ENCODE measurements around the gene WNT9A.

WNT9A gene

DNA sequence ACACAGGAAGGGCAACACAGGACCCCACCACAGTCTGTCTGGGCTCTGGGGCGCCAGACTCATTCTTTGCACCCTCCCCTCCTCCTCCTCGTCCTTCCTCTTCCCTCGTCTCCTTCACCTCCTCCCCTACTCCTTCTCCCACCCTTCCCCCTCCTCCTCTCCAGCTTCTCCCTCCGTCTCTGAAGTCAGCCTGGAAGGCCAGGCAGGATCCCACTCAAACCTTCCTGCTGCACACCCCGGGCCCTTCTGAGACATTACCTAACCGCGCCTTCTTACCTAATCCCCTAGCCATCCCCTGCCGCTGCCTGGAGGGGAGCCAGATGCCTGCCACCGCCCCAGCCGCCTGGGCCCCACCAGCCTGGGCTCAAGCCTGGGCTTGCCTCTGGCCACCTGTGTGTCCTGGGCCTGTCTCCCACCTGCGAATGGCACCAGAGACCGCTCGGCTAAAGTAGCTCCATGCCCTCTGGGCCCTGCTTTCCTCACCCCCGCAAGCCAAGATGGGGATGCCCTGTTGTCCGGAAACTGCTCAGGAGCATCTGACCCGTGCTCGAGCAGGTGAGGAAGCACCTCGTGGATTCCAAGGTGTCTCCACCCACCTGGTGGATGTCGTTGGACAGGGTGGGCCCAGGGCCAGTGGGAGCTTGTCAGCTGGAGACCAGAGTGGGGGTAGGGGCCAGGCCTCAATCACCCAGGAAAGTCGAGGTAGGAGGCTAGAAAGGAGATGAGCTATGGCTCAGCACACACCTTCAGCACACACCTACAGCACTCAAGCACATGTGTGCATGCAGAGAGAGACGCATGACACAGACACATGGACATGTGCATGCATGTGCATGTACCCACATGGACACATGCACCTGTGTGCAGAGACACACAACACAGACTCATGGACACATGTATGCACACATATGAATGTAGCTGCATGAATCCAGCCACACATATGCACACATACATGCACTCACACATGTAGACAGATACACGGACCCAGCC, 31.9 kb downstream of the WNT9A start:
- TF ChIP-seq CTCF (IDR thresholded peaks at IDR 0.05) = no peak

DNA sequence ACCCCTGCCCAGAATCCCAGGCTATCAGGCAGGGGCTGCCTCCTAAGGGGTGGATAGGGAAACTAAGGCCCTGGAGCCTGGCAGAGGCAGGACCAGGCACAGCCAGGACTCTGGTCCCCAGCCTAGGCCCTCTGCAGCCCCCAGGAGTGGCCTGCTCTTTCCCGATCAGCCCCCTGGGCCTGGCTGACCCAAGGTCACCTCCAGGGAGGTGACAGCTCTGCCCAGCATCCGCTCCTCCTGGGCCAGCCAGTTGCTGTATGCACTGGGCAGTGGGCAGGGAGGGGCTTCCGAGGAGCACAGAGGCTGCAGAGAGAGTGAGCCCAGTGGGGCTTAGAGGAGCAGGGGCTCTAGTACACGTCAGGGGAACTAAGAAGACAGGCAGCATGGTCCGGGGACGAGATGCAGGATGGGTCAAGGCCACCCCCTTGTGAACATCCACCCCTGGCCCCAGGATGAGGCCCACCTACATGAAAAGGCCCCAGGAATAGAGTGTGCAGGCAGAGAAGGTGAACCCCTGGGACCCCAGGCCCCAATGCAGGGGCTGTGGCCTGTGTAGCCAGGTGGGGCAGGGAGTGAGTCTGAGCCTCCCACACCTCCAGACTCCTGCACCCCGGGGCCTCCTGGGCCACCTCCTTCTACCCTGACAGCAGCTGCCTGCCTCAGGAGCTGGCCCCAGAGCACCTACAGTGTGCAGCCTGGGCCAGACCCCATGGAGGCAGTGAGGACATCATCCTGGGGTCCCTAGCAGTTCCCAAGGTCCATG, 32.8 kb downstream of the WNT9A start:
- no peak for TF ChIP-seq CTCF (IDR thresholded peaks at IDR 0.05)

GRCh38 chr1:227913764-227914721, 33.7 kb downstream of the WNT9A start:
- no peak for TF ChIP-seq CTCF (IDR thresholded peaks at IDR 0.05)

GRCh38 chr1:227913396-227913763, 34.4 kb downstream of the WNT9A start:
- no peak for TF ChIP-seq CTCF (IDR thresholded peaks at IDR 0.05)

DNA sequence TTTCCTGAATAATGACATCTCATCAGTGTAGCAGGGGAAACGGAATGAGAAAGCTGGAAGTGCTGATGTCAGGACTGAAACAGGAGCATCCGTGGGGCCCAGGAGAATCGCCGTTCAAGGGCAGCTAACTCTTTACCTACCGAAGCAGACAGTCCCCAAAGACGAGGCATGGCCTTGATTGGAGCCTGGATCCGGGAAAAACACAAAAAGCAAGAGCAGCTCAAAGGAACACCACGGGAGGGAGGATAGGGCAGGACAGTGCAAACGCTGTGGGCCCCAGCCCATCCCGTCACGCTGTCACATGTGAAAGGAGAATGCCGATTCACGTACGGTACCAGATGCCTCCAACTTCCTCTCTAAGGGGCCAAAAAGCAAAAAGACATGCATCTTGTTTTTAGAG, 34.9 kb downstream of the WNT9A start:
- TF ChIP-seq CTCF (IDR thresholded peaks at IDR 0.05) = no peak

DNA sequence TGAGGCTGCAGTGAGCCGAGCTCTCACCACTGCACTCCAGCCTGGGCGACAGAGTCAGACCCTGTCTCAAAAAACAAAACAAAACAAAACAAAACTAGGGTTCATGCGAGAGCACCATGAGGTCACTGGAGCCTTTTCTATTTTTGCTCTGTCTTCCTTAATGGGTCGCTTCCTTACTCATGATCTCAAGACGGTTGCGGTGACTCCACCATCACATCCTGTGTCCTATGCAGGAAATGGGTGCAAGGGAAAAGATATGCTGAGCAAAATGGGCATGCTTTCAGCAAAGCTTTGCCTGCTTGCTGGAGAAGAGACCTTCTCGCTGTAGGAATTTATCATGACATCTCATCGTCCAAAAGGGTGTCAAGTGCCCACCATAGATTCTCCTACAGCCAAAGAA, 36.4 kb downstream of the WNT9A start:
- no peak for TF ChIP-seq CTCF (IDR thresholded peaks at IDR 0.05)

Data from LNCAP (cell line).